Dedifferentiated amniotic fluid mesenchymal stem cell (primary cell): ENCODE measurements around the gene MDFIC.
A peak's percentile ranks its signal among the peaks of the same experiment; 100 is the strongest.

Source experiments
- DNase-seq: peaks from one replicate; pipeline ENCODE4 v3.0.0-alpha.2; 2016; ENCODE audit errors: extremely low spot score

MDFIC gene

GRCh38 chr7:114952296-114952695 lies 30.4 kb downstream of the MDFIC start:
- DNase-seq: no peak

- DNase-seq: no peak
These were observed 31.8 kb downstream of the MDFIC start for GRCh38 chr7:114953724-114954123.

GRCh38 chr7:114956702-114957101 lies 34.8 kb downstream of the MDFIC start:
- DNase-seq: no peak

- no peak for DNase-seq
These were observed 35.5 kb downstream of the MDFIC start for GRCh38 chr7:114957444-114957843.

- no peak for DNase-seq
These were observed 38.0 kb downstream of the MDFIC start for GRCh38 chr7:114959931-114960330.

- DNase-seq: no peak
These were observed 40.5 kb downstream of the MDFIC start for GRCh38 chr7:114962441-114962840.

GRCh38 chr7:114966156-114966555 lies 44.3 kb downstream of the MDFIC start:
- DNase-seq: no peak

GRCh38 chr7:114969096-114969495 lies 47.2 kb downstream of the MDFIC start:
- DNase-seq: no peak

- no peak for DNase-seq
These were observed 48.4 kb downstream of the MDFIC start for GRCh38 chr7:114970308-114970707.

GRCh38 chr7:114970732-114971131 lies 48.8 kb downstream of the MDFIC start:
- no peak for DNase-seq

- DNase-seq: no peak
These were observed 50.7 kb downstream of the MDFIC start for GRCh38 chr7:114972567-114972966.

GRCh38 chr7:114973147-114973546 lies 51.3 kb downstream of the MDFIC start:
- DNase-seq: peak; percentile 68

GRCh38 chr7:114975401-114975800 lies 53.5 kb downstream of the MDFIC start:
- no peak for DNase-seq

- DNase-seq: no peak
These were observed 54.8 kb downstream of the MDFIC start for GRCh38 chr7:114976666-114977065.

GRCh38 chr7:114977277-114977676 lies 55.4 kb downstream of the MDFIC start:
- DNase-seq: no peak

- no peak for DNase-seq
These were observed 57.5 kb downstream of the MDFIC start for GRCh38 chr7:114979388-114979787.

GRCh38 chr7:114979803-114980507 lies 58.1 kb downstream of the MDFIC start:
- DNase-seq: no peak

- no peak for DNase-seq
These were observed 59.4 kb downstream of the MDFIC start for GRCh38 chr7:114981323-114981722.

- DNase-seq: no peak
These were observed 63.3 kb downstream of the MDFIC start for GRCh38 chr7:114985116-114985715.

- no peak for DNase-seq
These were observed 64.6 kb downstream of the MDFIC start for GRCh38 chr7:114986190-114987180.

GRCh38 chr7:114988026-114988425 lies 66.1 kb downstream of the MDFIC start:
- no peak for DNase-seq

GRCh38 chr7:114988755-114989375 lies 67.0 kb downstream of the MDFIC start:
- DNase-seq: peak; percentile 39
